Erythroblast (primary cell): Measurements from ENCODE around the gene ENTPD2.

ENCODE experiments used
- GATA1 ChIP-seq: IDR thresholded peaks from 2 replicates; pipeline ENCODE4 v1.6.1; 2011; ENCODE audit warnings: low read depth, mild to moderate bottlenecking, control low read depth, low read length, moderate library complexity
- POLR2A ChIP-seq: IDR thresholded peaks from 2 replicates; pipeline ENCODE4 v1.6.1; 2011; ENCODE audit warnings: mild to moderate bottlenecking, low read length

DNA sequence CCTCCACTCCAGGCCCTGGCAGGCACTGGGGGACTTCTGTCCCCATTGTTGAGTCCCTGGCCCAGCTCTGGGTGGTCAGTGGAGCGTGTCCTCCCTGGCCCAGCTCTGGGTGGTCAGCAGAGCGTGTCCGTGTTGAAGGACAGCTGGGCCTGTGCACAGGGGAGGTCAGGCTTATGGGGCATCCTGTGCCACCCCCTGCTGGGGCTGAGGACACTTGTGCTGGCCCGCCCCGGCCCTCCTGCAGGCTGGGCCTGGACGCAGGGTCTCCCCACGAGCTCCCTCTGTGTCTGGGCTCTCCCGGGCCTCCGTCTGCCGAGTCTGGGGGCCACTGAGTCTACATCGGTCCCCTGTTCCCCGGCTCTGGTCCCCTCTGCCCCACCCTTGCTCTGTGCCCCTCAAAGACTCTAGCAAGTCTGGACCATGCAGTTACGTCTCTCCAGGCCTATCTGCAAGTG, 46.0 kb downstream of the ENTPD2 start:
- TF ChIP-seq POLR2A (no peak), GATA1 (no peak)
